Measurements from ENCODE around the gene APBB1. TPM values are rescaled to one million over a fixed set of nuclear protein-coding genes. Genes with fewer than 3 reads are reported as not detected.

Gene APBB1
- total RNA-seq, 1 donor from 2014 or later = 26.9 TPM

- no peak for TF ChIP-seq CTCF (IDR thresholded peaks at IDR 0.05; ENCODE audit: insufficient read depth, low read length, poor library complexity, severe bottlenecking)
- no peak overlapping the region for H3K4me3 ChIP-seq (ENCODE audit: low read depth, low read length)
- DNase-seq (ENCODE audit: low read depth) = no peak
- H3K36me3 ChIP-seq (ENCODE audit: control insufficient read depth, insufficient read depth, low read length) = no peaks in the 10 kb centered on the region
- H3K27me3 ChIP-seq (ENCODE audit: control insufficient read depth, insufficient read depth, low read length) = no peaks in the 10 kb centered on the region
These were observed 47.1 kb downstream of the APBB1 start for GRCh38 chr11:6371825-6372224.

GRCh38 chr11:6365659-6366058 is 53.2 kb downstream of the APBB1 start:
- Histone ChIP-seq H3K36me3 (ENCODE audit: control insufficient read depth, insufficient read depth, low read length) (no peaks in the 10 kb centered on the region), H3K27me3 (ENCODE audit: control insufficient read depth, insufficient read depth, low read length) (no peaks in the 10 kb centered on the region), H3K4me3 (ENCODE audit: low read depth, low read length) (no peak overlapping the region)
- TF ChIP-seq CTCF (IDR thresholded peaks at IDR 0.05; ENCODE audit: insufficient read depth, low read length, poor library complexity, severe bottlenecking) = no peak
- no peak for DNase-seq (ENCODE audit: low read depth)

- Histone ChIP-seq H3K4me3 (ENCODE audit: low read depth, low read length) (no peak overlapping the region), H3K27me3 (ENCODE audit: control insufficient read depth, insufficient read depth, low read length) (no peaks in the 10 kb centered on the region), H3K36me3 (ENCODE audit: control insufficient read depth, insufficient read depth, low read length) (no peaks in the 10 kb centered on the region)
- TF ChIP-seq CTCF (IDR thresholded peaks at IDR 0.05; ENCODE audit: insufficient read depth, low read length, poor library complexity, severe bottlenecking) = peak; percentile 91
- DNase-seq (ENCODE audit: low read depth) = peak; percentile 26
These were observed 55.8 kb downstream of the APBB1 start for GRCh38 chr11:6362873-6363678.

GRCh38 chr11:6362185-6362872 is 56.6 kb downstream of the APBB1 start:
- no peak for TF ChIP-seq CTCF (IDR thresholded peaks at IDR 0.05; ENCODE audit: insufficient read depth, low read length, poor library complexity, severe bottlenecking)
- no peak overlapping the region for H3K4me3 ChIP-seq (ENCODE audit: low read depth, low read length)
- H3K27me3 ChIP-seq (ENCODE audit: control insufficient read depth, insufficient read depth, low read length) = no peaks in the 10 kb centered on the region
- H3K36me3 ChIP-seq (ENCODE audit: control insufficient read depth, insufficient read depth, low read length) = no peaks in the 10 kb centered on the region
- DNase-seq (ENCODE audit: low read depth) = no peak

GRCh38 chr11:6360183-6360582 is 58.7 kb downstream of the APBB1 start:
- DNase-seq (ENCODE audit: low read depth) = no peak
- H3K36me3 ChIP-seq (ENCODE audit: control insufficient read depth, insufficient read depth, low read length) = no peaks in the 10 kb centered on the region
- H3K27me3 ChIP-seq (ENCODE audit: control insufficient read depth, insufficient read depth, low read length) = no peaks in the 10 kb centered on the region
- H3K4me3 ChIP-seq (ENCODE audit: low read depth, low read length) = no peak overlapping the region
- TF ChIP-seq CTCF (IDR thresholded peaks at IDR 0.05; ENCODE audit: insufficient read depth, low read length, poor library complexity, severe bottlenecking) = no peak
